LoVo (cell line): ENCODE results near the gene NABP1.

ENCODE experiments used
- DNase-seq: peaks from one replicate; pipeline ENCODE4 v3.0.0-alpha.2; 2016; ENCODE audit warnings: low spot score

Gene NABP1

GRCh38 chr2:191710411-191710900, 32.5 kb downstream of the NABP1 start:
- DNase-seq: no peak

DNA sequence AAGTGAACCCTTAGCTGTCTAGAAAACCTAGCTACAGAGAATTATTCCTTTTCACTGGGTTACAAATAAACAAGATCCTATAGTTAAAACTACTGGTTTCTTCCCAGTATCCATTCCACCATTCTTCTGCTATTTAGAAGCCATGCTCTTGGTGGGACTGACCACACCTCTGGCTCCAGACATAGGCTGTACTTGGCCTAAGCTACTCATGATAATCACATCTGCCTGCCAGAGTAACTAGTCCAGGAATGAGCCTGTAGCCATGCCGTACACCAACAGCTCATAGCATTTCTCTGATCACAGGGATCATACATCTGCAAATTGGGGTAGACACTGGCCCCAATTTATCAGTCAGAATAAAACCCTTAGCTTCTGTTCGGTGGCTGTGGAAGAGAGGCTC, 33.7 kb downstream of the NABP1 start:
- DNase-seq: no peak

DNA sequence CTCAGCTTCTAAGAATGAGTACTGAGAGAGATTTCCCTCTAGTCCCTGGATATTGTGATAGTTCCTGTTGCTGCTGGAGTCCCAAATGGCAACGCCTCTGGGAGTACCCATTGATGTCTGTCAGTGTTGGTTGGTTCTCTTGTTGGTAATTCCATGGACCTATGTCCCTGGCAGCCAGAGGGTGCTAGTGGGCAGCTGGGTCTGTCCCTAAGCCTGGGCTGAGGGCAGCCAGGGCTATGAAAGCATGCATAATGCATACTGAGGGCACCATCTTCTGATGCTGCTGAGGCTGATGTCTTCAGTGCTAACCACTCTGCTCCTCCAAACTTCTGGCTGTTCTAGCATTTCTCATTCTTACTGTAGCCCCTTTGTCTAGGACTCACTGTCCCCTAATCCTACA, 35.9 kb downstream of the NABP1 start:
- DNase-seq: no peak

- DNase-seq: no peak
Observed at GRCh38 chr2:191714925-191715324, 37.0 kb downstream of the NABP1 start.

DNA sequence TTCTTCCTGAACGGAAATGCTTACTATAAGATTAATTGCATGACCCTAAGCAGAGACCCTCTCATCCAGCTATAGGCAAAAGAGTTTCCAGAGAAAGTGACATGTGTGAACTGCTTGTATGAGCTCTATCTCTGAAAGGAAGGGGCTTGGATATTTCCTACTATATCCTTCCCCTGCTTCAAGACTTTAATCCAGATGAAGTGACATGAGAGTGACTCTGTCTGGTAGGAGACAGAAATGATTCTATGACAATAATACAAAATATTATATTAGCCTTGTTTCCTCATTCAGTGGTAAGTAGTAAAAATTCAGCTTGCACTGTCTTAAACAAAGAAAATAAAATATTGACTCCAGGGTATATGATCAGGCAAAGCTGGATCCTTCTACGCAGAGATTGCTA, 37.5 kb downstream of the NABP1 start:
- no peak for DNase-seq

- DNase-seq: no peak
Observed at GRCh38 chr2:191719261-191719660, 41.3 kb downstream of the NABP1 start.

GRCh38 chr2:191719938-191720337, 42.0 kb downstream of the NABP1 start:
- DNase-seq: no peak

DNA sequence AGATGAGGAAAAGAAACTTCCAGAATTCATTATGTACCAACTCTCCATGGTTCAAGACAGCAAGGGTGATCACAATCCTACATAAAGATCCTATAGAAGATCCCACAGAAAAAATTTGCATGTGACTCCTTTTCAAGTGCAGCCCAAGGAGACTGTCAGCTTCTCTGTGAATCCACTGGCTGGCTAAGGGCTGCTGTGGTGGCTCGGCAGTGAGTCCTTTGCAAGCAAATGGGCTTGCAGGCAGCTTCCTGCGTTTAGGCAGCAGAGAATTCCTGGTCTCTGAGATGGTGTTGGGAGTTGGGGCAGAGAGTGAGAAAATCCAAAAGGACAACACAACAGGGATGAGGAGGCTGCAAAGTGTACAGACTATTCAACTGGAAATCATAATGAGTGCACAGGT, 43.4 kb downstream of the NABP1 start:
- no peak for DNase-seq

DNA sequence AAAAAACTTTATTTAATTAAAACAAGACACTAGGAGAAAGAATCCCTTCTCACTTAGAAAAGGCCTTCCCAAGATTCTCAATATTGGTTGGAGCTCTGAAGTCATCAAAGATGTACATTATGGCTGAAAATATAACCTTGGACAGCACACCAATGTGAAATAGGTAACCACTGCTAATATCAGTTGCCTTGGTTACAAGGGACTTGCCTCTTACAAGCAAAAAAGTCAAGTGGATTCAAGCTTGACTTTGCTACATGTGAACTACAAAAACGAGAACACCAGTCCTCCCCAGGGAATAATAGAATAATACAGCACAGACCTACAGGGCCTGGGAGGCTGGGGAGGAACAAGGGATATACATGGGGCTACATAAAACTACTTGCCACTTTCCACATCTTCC, 46.1 kb downstream of the NABP1 start:
- DNase-seq: no peak

- DNase-seq: no peak
Observed at GRCh38 chr2:191728750-191729624, 51.1 kb downstream of the NABP1 start.

DNA sequence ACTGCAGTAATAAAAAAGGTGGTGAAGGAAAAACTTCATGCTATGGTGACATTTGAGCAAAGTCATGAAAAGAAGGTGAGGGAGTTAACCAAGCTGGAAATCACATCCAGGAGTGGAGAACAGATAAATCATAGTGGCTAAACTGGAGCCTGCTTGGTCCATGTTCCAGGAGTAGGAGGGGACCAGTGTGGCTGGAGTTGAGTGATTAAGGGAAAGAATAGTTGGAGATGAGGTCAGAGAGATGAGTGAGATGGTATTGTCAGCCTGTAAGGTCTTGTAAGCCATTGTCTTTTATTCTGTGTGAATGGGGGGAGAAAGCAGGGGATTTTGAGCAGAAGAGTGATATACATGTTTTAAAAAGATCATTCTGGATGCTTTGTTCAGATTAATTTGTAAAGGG, 52.3 kb downstream of the NABP1 start:
- no peak for DNase-seq
